ENCODE measurements around the gene OLIG2.

OLIG2 gene

GRCh38 chr21:33063907-33064622 lies 38.3 kb downstream of the OLIG2 start:
- no peak for DNase-seq (ENCODE audit: low read depth in 2 of 2, low spot score in 1 of 2)

GRCh38 chr21:33064623-33065390 lies 39.1 kb downstream of the OLIG2 start:
- DNase-seq (ENCODE audit: low read depth in 2 of 2, low spot score in 1 of 2), result no peak

GRCh38 chr21:33067043-33067442 lies 41.3 kb downstream of the OLIG2 start:
- DNase-seq (ENCODE audit: low read depth in 2 of 2, low spot score in 1 of 2), result no peak

GRCh38 chr21:33067457-33067856 lies 41.7 kb downstream of the OLIG2 start:
- DNase-seq (ENCODE audit: low read depth in 2 of 2, low spot score in 1 of 2), result no peak

GRCh38 chr21:33069243-33069642 lies 43.5 kb downstream of the OLIG2 start:
- DNase-seq (ENCODE audit: low read depth in 2 of 2, low spot score in 1 of 2), result no peak

GRCh38 chr21:33069645-33069993 lies 43.9 kb downstream of the OLIG2 start:
- DNase-seq (ENCODE audit: low read depth in 2 of 2, low spot score in 1 of 2), result no peak

- DNase-seq (ENCODE audit: low read depth in 2 of 2, low spot score in 1 of 2), result no peak
Observed at GRCh38 chr21:33069994-33070743, 44.4 kb downstream of the OLIG2 start, which contains the start of gene OLIG1. OLIG1 (plus strand) TSS chr21:33070141; CDS start chr21:33070247, 106 bp downstream.

- DNase-seq (ENCODE audit: low read depth in 2 of 2, low spot score in 1 of 2), result no peak
Observed at GRCh38 chr21:33070744-33070997, 44.9 kb downstream of the OLIG2 start.

- DNase-seq (ENCODE audit: low read depth in 2 of 2, low spot score in 1 of 2), result no peak
Observed at GRCh38 chr21:33070998-33071769, 45.4 kb downstream of the OLIG2 start.

- DNase-seq (ENCODE audit: low read depth in 2 of 2, low spot score in 1 of 2), result no peak
Observed at GRCh38 chr21:33071770-33072306, 46.1 kb downstream of the OLIG2 start.

GRCh38 chr21:33073636-33074035 lies 47.9 kb downstream of the OLIG2 start:
- no peak for DNase-seq (ENCODE audit: low read depth in 2 of 2, low spot score in 1 of 2)

GRCh38 chr21:33075128-33075527 lies 49.4 kb downstream of the OLIG2 start:
- no peak for DNase-seq (ENCODE audit: low read depth in 2 of 2, low spot score in 1 of 2)

- no peak for DNase-seq (ENCODE audit: low read depth in 2 of 2, low spot score in 1 of 2)
Observed at GRCh38 chr21:33075596-33076195, 50.0 kb downstream of the OLIG2 start.

- DNase-seq (ENCODE audit: low read depth in 2 of 2, low spot score in 1 of 2), result no peak
Observed at GRCh38 chr21:33076600-33077329, 51.0 kb downstream of the OLIG2 start.

All from stimulated activated CD8-positive, alpha-beta memory T cell treated with anti-CD3 and anti-CD28 coated beads, Interleukin-4, amount 100 ng/mL, for 1 hour (primary cell).